22Rv1 (cell line): ENCODE results near the gene TRAP1.
"Not testable (repeated sequence)": the region's sequence is repeated elsewhere in the genome, so short reads cannot be mapped to it uniquely, and the experiment has no call there.

Source experiments
- ZFX ChIP-seq: fragments of 450-650 bp; IDR thresholded peaks from 2 replicates; pipeline ENCODE4 v1.6.1; 2017; ENCODE audit warnings: antibody characterized with exemption, borderline replicate concordance
- TF ChIP-seq, protein P1 (sequence below): fragments of 450-650 bp; IDR thresholded peaks from 2 replicates; pipeline ENCODE4 v1.5.1; 2017; ENCODE audit warnings: mild to moderate bottlenecking

DNA sequence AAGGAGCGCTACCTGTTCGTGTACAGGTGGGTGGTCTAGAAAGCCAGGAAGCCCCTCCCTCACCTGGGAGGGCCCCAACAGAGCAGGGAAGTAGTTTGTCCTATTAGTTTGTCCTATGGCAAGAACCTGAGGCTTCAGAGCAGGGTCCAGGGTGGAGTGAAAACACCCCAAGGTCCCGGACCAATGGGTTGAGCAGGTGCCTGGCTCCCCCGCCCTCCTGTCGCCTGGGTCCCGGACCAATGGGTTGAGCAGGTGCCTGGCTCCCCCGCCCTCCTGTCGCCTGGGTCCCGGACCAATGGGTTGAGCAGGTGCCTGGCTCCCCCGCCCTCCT lies 61.2 kb downstream of the TRAP1 start:
- TF ChIP-seq, protein P1, sequence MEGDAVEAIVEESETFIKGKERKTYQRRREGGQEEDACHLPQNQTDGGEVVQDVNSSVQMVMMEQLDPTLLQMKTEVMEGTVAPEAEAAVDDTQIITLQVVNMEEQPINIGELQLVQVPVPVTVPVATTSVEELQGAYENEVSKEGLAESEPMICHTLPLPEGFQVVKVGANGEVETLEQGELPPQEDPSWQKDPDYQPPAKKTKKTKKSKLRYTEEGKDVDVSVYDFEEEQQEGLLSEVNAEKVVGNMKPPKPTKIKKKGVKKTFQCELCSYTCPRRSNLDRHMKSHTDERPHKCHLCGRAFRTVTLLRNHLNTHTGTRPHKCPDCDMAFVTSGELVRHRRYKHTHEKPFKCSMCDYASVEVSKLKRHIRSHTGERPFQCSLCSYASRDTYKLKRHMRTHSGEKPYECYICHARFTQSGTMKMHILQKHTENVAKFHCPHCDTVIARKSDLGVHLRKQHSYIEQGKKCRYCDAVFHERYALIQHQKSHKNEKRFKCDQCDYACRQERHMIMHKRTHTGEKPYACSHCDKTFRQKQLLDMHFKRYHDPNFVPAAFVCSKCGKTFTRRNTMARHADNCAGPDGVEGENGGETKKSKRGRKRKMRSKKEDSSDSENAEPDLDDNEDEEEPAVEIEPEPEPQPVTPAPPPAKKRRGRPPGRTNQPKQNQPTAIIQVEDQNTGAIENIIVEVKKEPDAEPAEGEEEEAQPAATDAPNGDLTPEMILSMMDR: not testable (repeated sequence)
- TF ChIP-seq ZFX: not testable (repeated sequence)
